GM18858 (cell line): ENCODE measurements around the gene BID.
A peak's percentile ranks its signal among the peaks of the same experiment; 100 is the strongest.
"Not testable (repeated sequence)": the region's sequence is repeated elsewhere in the genome, so short reads cannot be mapped to it uniquely, and the experiment has no call there.

Experiments
- ATAC-seq: cut with Tn5 transposase; IDR thresholded peaks from one replicate; pipeline ENCODE4 v1.9.1; 2021; ENCODE audit not compliant: unreplicated experiment

The BID gene

GRCh38 chr22:17770180-17771077, 3.8 kb downstream of the BID start:
- no peak for ATAC-seq

- no peak for ATAC-seq
Observed at GRCh38 chr22:17769716-17770082, 4.6 kb downstream of the BID start.

- no peak for ATAC-seq
Observed at GRCh38 chr22:17769013-17769715, 5.1 kb downstream of the BID start.

GRCh38 chr22:17767233-17768065, 6.8 kb downstream of the BID start:
- peak; percentile 85 for ATAC-seq

GRCh38 chr22:17764852-17765251, 9.4 kb downstream of the BID start:
- ATAC-seq: not testable (repeated sequence)

- no peak for ATAC-seq
Observed at GRCh38 chr22:17764036-17764435, 10.2 kb downstream of the BID start.

- ATAC-seq: not testable (repeated sequence)
Observed at GRCh38 chr22:17763442-17763841, 10.8 kb downstream of the BID start.

- no peak for ATAC-seq
Observed at GRCh38 chr22:17761138-17761488, 13.2 kb downstream of the BID start.

- no peak for ATAC-seq
Observed at GRCh38 chr22:17754233-17754925, 19.9 kb downstream of the BID start.

- no peak for ATAC-seq
Observed at GRCh38 chr22:17753401-17753989, 20.8 kb downstream of the BID start.

GRCh38 chr22:17751596-17751995, 22.7 kb downstream of the BID start:
- no peak for ATAC-seq

GRCh38 chr22:17749605-17750395, 24.5 kb downstream of the BID start:
- ATAC-seq: no peak

GRCh38 chr22:17748555-17749353, 25.5 kb downstream of the BID start:
- no peak for ATAC-seq

GRCh38 chr22:17746916-17747315, 27.4 kb downstream of the BID start:
- no peak for ATAC-seq

- no peak for ATAC-seq
Observed at GRCh38 chr22:17744430-17744829, 29.8 kb downstream of the BID start.

GRCh38 chr22:17743661-17744411, 30.4 kb downstream of the BID start:
- ATAC-seq: no peak

- no peak for ATAC-seq
Observed at GRCh38 chr22:17742527-17742902, 31.8 kb downstream of the BID start.

GRCh38 chr22:17741866-17742526, 32.3 kb downstream of the BID start:
- no peak for ATAC-seq
